GM21367 (cell line): ENCODE results near the gene HPCAL1.

ENCODE experiments used
- ATAC-seq: cut with Tn5 transposase; IDR thresholded peaks from one replicate; pipeline ENCODE4 v1.9.1; 2021; ENCODE audit not compliant: unreplicated experiment

Gene HPCAL1

GRCh38 chr2:10322481-10322880 lies 19.8 kb downstream of the HPCAL1 start:
- no peak for ATAC-seq

DNA sequence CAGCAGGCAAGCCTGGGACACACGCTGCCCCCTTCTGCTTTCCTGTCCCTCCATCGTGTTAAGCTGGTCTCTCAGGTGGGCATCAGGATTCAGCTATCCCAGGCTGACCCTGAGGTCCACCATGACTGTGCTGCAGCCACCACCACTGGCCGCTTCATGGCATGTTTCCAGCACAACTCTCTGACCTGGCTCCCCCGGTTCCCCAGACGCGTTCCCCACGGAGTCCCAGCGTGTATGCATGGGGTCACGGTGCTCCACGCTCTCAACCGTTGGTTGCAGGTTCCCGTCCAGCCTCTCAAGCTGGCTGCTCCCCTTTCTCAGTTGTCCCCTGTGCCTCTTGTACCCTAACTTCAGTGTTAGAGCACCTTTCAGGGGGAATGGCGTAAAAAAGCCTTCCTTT lies 20.3 kb downstream of the HPCAL1 start:
- no peak for ATAC-seq

- no peak for ATAC-seq
These were observed 20.8 kb downstream of the HPCAL1 start for GRCh38 chr2:10323535-10323934.

GRCh38 chr2:10324095-10324832 lies 21.6 kb downstream of the HPCAL1 start:
- no peak for ATAC-seq

- ATAC-seq = no peak
These were observed 22.8 kb downstream of the HPCAL1 start for GRCh38 chr2:10325278-10326145.

GRCh38 chr2:10326151-10326616 lies 23.5 kb downstream of the HPCAL1 start:
- ATAC-seq = no peak

- no peak for ATAC-seq
These were observed 24.2 kb downstream of the HPCAL1 start for GRCh38 chr2:10326707-10327594.

- no peak for ATAC-seq
These were observed 25.4 kb downstream of the HPCAL1 start for GRCh38 chr2:10327896-10328669.

DNA sequence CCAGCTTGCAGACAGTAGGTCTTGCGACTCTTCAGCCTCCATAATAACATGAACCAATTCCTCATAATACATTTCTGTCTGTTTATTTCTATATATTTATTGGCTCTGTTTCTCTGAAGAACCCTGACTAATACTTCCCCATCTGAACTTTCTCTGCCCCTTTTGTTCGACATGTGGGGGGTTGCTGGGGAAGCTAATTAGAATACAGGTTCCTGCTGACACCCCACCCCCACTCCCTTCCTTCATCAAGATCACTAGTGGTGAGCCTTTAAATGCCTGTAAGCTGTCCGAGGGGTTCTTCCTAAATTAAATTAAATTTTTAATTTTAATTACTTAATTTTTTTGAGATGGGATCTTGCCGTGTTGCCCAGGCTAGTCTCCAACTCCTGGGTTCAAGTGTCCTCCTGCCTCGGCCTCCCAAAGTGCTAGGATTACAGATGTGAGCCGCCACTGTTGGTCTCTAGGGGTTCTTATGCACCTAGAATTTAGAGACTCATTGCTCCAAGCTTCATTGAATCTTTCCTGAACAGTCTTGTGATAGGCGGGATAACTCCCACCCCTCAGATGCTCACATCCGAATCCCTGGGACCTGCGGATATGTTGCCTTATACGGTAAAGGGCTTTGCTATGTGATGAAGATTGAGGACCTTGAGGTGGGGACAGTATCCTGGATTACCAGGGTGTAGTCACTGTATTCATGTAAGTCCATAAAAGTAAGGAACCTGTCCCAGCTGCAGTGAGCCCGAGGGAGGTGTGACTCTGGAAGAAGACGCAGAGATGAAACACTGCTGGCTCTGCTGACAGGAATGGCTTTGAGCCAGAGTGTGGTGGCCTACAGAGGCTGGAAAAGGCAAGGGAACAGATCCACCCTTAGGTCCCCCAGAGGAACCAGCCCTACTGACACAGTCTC lies 26.2 kb downstream of the HPCAL1 start:
- no peak for ATAC-seq

GRCh38 chr2:10329580-10329879 lies 26.8 kb downstream of the HPCAL1 start:
- ATAC-seq = no peak

DNA sequence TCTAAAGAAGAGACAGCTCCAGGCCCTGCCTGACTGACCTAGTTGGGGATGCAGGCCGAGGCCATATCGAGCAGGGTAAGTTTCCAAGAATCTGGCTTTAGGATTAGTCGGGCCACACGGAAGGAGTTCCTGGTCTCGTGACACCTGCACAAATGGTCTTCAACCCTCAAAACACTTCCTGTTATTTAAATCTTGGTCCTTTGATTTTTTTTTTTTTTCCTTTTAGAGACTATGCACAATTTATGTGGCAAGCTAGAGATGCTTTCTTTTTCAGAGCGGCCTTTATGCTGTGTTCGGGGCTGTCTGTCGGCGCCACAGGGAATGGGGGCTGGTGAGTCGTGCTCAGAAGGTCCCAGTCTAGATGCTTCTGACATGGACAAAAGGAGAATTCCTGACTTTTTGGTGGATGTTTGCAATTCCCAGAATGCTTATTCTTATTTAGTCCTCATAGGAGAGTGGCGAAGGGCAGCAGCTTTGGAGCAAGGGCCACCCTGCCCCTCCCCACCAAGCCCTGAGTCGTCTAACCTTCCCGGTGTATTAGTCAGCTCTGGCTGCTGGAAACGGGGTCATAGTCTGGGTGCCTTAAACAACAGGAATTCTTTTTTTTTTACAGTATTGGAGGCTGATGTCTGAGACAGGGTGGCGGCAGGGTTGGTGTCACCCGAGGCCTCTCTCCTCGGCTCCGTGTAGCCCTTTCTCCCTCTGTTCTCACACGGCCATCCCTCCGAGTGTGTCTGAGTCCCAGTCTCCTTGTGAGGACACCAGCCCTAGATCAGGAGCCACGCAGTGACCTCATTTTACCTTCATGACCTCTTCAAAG lies 27.4 kb downstream of the HPCAL1 start:
- no peak for ATAC-seq

GRCh38 chr2:10330700-10331026 lies 28.0 kb downstream of the HPCAL1 start:
- no peak for ATAC-seq

GRCh38 chr2:10331027-10331701 lies 28.5 kb downstream of the HPCAL1 start:
- ATAC-seq = peak; percentile 48

DNA sequence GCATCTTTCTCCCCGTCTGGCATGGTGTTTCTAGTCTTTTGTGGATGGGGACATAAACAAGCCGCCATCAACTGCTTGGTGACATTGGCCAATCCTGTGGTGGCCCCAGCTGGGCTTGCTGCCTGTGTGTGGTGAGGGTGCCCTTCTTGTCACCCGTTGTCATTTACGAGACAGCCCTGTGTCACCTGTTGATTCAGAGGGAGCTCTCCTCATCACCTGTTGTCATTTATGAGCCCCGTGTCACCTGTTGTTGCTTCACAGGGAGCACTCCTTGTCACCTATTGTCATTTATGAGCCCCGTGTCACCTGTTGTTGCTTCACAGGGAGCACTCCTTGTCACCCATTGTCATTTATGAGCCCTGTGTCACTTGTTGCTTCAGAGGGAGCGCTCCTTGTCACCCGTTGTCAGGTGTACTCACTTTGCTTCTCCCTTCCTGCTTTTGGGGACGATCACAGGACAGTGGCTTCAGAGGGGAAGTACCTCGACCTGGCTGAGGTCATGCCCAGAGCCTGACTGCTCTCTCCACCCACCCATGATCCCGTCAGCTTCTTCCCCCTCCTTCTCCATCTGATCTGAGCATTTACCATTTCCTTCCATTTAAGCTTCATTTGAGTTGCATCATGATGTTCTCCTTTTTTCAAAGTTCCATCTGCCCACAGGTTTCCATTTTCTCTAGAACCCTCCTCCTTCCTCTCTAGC lies 29.1 kb downstream of the HPCAL1 start:
- peak; percentile 82 for ATAC-seq

- ATAC-seq = no peak
These were observed 29.9 kb downstream of the HPCAL1 start for GRCh38 chr2:10332402-10333246.

- ATAC-seq = no peak
These were observed 30.5 kb downstream of the HPCAL1 start for GRCh38 chr2:10333247-10333613.

- no peak for ATAC-seq
These were observed 31.3 kb downstream of the HPCAL1 start for GRCh38 chr2:10333966-10334365.
